WERI-Rb-1 (cell line): ENCODE measurements around the gene MARCKS.

Source experiments
- DNase-seq: peaks from one replicate; pipeline ENCODE4 v3.0.0-alpha.2; 2020
- H3K27ac ChIP-seq: fragments of 250-450 bp; sonication (Bioruptor Pico); 2 replicates; pipeline ENCODE4 v1.5.1; 2020; ENCODE audit warnings: mild to moderate bottlenecking, moderate library complexity
- H3K27me3 ChIP-seq: fragments of 250-450 bp; sonication (Bioruptor Pico); 2 replicates; pipeline ENCODE4 v1.5.1; 2021; ENCODE audit warnings: mild to moderate bottlenecking, low read depth, moderate library complexity; ENCODE audit not compliant: insufficient read depth, severe bottlenecking
- H3K36me3 ChIP-seq: fragments of 250-450 bp; sonication (Bioruptor Pico); 2 replicates; pipeline ENCODE4 v1.5.1; 2020; ENCODE audit warnings: mild to moderate bottlenecking, moderate library complexity
- H3K4me3 ChIP-seq: 2 replicates; pipeline ENCODE4 v1.5.1; 2011; ENCODE audit warnings: low read depth, mild to moderate bottlenecking, control low read depth, low read length
- H3K9me3 ChIP-seq: fragments of 250-450 bp; sonication (Bioruptor Pico); 2 replicates; pipeline ENCODE4 v1.5.1; 2021; ENCODE audit warnings: mild to moderate bottlenecking, moderate library complexity; ENCODE audit not compliant: severe bottlenecking
- CTCF ChIP-seq: IDR thresholded peaks from 2 replicates; pipeline ENCODE4 v1.5.1; 2011; ENCODE audit warnings: low read depth, mild to moderate bottlenecking, control low read depth, inconsistent platforms, low read length

The MARCKS gene

GRCh38 chr6:113854531-113855499 is 2.3 kb upstream of the MARCKS start:
- H3K27me3 ChIP-seq, result no peaks in the 10 kb centered on the region
- no peaks in the 10 kb centered on the region for H3K9me3 ChIP-seq
- DNase-seq, result peak; percentile 95
- H3K4me3 ChIP-seq, result peak overlapping the region; percentile 100
- peak; percentile 34; the same call in 1 of the 2 replicates for TF ChIP-seq CTCF
- H3K27ac ChIP-seq, result peak overlapping the region; percentile 92
- H3K36me3 ChIP-seq, result peaks cover 10% of the 10 kb centered on the region

- Histone ChIP-seq H3K27me3 (no peaks in the 10 kb centered on the region), H3K9me3 (no peaks in the 10 kb centered on the region), H3K27ac (peak overlapping the region; percentile 89), H3K36me3 (peaks cover 10% of the 10 kb centered on the region), H3K4me3 (peak overlapping the region; percentile 100)
- peak; percentile 59 for DNase-seq
- TF ChIP-seq CTCF, result no peak
Measured at GRCh38 chr6:113855500-113856374, 1.4 kb upstream of the MARCKS start.

- no peak for DNase-seq
- peak overlapping the region; percentile 100 for H3K4me3 ChIP-seq
Measured at GRCh38 chr6:113856375-113856624, 845 bp upstream of the MARCKS start.

GRCh38 chr6:113857556-113858479 is 673 bp downstream of the MARCKS start:
- Histone ChIP-seq H3K9me3 (no peaks in the 10 kb centered on the region), H3K36me3 (peaks cover 12% of the 10 kb centered on the region), H3K27ac (peak overlapping the region; percentile 89), H3K4me3 (peak overlapping the region; percentile 100), H3K27me3 (no peaks in the 10 kb centered on the region)
- DNase-seq, result peak; percentile 37
- no peak for TF ChIP-seq CTCF

More at GRCh38 chr6:113856375-113856624, 845 bp upstream of the MARCKS start:
- peaks cover 10% of the 10 kb centered on the region for H3K36me3 ChIP-seq
- no peaks in the 10 kb centered on the region for H3K9me3 ChIP-seq
- TF ChIP-seq CTCF, result no peak
- peak overlapping the region; percentile 89 for H3K27ac ChIP-seq
- H3K27me3 ChIP-seq, result no peaks in the 10 kb centered on the region
